ENCODE data around the gene C8B.

DNA sequence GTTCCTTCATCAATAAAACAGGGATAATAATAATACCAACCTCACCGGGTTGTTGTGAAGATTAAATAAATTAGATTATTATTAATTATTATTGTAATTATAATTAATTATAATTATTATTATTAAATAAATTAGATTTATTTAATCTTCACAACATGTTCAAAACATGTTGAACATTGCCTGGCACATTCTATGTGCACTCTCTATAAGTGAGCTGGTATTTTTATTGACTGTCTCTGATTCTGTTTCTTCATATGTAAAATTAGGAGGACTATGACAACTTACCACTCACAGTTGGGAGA lies 834 bp upstream of the C8B start:
- TF ChIP-seq, protein P1, sequence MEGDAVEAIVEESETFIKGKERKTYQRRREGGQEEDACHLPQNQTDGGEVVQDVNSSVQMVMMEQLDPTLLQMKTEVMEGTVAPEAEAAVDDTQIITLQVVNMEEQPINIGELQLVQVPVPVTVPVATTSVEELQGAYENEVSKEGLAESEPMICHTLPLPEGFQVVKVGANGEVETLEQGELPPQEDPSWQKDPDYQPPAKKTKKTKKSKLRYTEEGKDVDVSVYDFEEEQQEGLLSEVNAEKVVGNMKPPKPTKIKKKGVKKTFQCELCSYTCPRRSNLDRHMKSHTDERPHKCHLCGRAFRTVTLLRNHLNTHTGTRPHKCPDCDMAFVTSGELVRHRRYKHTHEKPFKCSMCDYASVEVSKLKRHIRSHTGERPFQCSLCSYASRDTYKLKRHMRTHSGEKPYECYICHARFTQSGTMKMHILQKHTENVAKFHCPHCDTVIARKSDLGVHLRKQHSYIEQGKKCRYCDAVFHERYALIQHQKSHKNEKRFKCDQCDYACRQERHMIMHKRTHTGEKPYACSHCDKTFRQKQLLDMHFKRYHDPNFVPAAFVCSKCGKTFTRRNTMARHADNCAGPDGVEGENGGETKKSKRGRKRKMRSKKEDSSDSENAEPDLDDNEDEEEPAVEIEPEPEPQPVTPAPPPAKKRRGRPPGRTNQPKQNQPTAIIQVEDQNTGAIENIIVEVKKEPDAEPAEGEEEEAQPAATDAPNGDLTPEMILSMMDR (IDR thresholded peaks at IDR 0.05; ENCODE audit: insufficient read depth, low read length) = no peak
- TF ChIP-seq SPI1 (IDR thresholded peaks at IDR 0.05; ENCODE audit: borderline replicate concordance, low read depth) (no peak), GABPA (IDR thresholded peaks at IDR 0.05; ENCODE audit: low read depth) (no peak), POLR2AphosphoS5 (IDR thresholded peaks at IDR 0.05; ENCODE audit: low read depth) (no peak)
- TF ChIP-seq, protein P2, sequence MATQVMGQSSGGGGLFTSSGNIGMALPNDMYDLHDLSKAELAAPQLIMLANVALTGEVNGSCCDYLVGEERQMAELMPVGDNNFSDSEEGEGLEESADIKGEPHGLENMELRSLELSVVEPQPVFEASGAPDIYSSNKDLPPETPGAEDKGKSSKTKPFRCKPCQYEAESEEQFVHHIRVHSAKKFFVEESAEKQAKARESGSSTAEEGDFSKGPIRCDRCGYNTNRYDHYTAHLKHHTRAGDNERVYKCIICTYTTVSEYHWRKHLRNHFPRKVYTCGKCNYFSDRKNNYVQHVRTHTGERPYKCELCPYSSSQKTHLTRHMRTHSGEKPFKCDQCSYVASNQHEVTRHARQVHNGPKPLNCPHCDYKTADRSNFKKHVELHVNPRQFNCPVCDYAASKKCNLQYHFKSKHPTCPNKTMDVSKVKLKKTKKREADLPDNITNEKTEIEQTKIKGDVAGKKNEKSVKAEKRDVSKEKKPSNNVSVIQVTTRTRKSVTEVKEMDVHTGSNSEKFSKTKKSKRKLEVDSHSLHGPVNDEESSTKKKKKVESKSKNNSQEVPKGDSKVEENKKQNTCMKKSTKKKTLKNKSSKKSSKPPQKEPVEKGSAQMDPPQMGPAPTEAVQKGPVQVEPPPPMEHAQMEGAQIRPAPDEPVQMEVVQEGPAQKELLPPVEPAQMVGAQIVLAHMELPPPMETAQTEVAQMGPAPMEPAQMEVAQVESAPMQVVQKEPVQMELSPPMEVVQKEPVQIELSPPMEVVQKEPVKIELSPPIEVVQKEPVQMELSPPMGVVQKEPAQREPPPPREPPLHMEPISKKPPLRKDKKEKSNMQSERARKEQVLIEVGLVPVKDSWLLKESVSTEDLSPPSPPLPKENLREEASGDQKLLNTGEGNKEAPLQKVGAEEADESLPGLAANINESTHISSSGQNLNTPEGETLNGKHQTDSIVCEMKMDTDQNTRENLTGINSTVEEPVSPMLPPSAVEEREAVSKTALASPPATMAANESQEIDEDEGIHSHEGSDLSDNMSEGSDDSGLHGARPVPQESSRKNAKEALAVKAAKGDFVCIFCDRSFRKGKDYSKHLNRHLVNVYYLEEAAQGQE (IDR thresholded peaks at IDR 0.05; ENCODE audit: insufficient replicate concordance, low read depth) = no peak
